WTC11 (cell line): ENCODE data around the gene ATG2A. TPM values are rescaled to one million over a fixed set of nuclear protein-coding genes. Genes with fewer than 3 reads are reported as not detected.

Source experiments
- ATAC-seq: fragments of 200-7000 bp; cut with Tn5 transposase; 2 replicates; pipeline ENCODE4 v1.10.0; 2021; ENCODE audit warnings: mild to moderate bottlenecking, moderate library complexity
- CTCF ChIA-PET: fragments of 300-600 bp; sonication (Branson Sonifier 250); formaldehyde crosslinking; loops from one replicate; lab custom pipeline; 2021; ENCODE audit warnings: antibody characterized with exemption; lab: Charles Lee
- POLR2A ChIA-PET: fragments of 350-600 bp; sonication (Branson Sonifier 250); formaldehyde crosslinking; loops from one replicate; lab custom pipeline; 2021; ENCODE audit warnings: antibody characterized with exemption; lab: Charles Lee
- DNase-seq: peaks from one replicate; pipeline ENCODE4 v3.0.0; 2021; ENCODE audit warnings: low spot score
- H3K27ac Mint-ChIP-seq: 2 replicates; pipeline ENCODE4 v1.8.0; 2021; ENCODE audit warnings: mixed read lengths
- H3K27me3 Mint-ChIP-seq: 2 replicates; pipeline ENCODE4 v1.8.0; 2021; ENCODE audit warnings: low read depth, mild to moderate bottlenecking, moderate library complexity, mixed read lengths
- H3K36me3 Mint-ChIP-seq: 2 replicates; pipeline ENCODE4 v1.8.0; 2021; ENCODE audit warnings: mixed read lengths
- H3K4me1 Mint-ChIP-seq: 2 replicates; pipeline ENCODE4 v1.8.0; 2022; ENCODE audit warnings: mixed read lengths
- H3K4me3 Mint-ChIP-seq: 2 replicates; pipeline ENCODE4 v1.8.0; 2021; ENCODE audit warnings: mild to moderate bottlenecking, moderate library complexity, mixed read lengths
- H3K9me3 Mint-ChIP-seq: 2 replicates; pipeline ENCODE4 v1.8.0; 2021; ENCODE audit warnings: mixed read lengths
- CBFB ChIP-seq: sonication (generic); formaldehyde crosslinking; IDR thresholded peaks from 2 replicates; pipeline ENCODE4 v1.8.1; 2022; ENCODE audit warnings: mild to moderate bottlenecking, low read depth, missing genetic modification reagents
- EMX1 ChIP-seq: fragments of 250-450 bp; sonication (Bioruptor Pico); IDR thresholded peaks from 2 replicates; pipeline ENCODE4 v1.8.0; 2021; ENCODE audit warnings: mild to moderate bottlenecking
- ETV6 ChIP-seq: sonication (generic); formaldehyde crosslinking; IDR thresholded peaks from 2 replicates; pipeline ENCODE4 v1.8.1; 2022; ENCODE audit warnings: mild to moderate bottlenecking, missing genetic modification reagents
- GRHL2 ChIP-seq: fragments of 250-450 bp; sonication (Bioruptor Pico); IDR thresholded peaks from 2 replicates; pipeline ENCODE4 v1.8.0; 2022; ENCODE audit warnings: mild to moderate bottlenecking, moderate library complexity; ENCODE audit not compliant: insufficient replicate concordance, severe bottlenecking
- KAT7 ChIP-seq: sonication (generic); formaldehyde crosslinking; IDR thresholded peaks from 2 replicates; pipeline ENCODE4 v1.8.1; 2023; ENCODE audit warnings: missing genetic modification reagents, mild to moderate bottlenecking, borderline replicate concordance
- PRDM15 ChIP-seq: sonication (generic); formaldehyde crosslinking; IDR thresholded peaks from 2 replicates; pipeline ENCODE4 v1.8.0; 2022; ENCODE audit warnings: missing genetic modification reagents
- ZBTB21 ChIP-seq: sonication (generic); formaldehyde crosslinking; IDR thresholded peaks from 2 replicates; pipeline ENCODE4 v1.8.1; 2023; ENCODE audit warnings: mild to moderate bottlenecking, missing genetic modification reagents, borderline replicate concordance
- ZNF121 ChIP-seq: sonication (generic); formaldehyde crosslinking; IDR thresholded peaks from 2 replicates; pipeline ENCODE4 v1.8.0; 2023; ENCODE audit warnings: missing genetic modification reagents
- ZNF232 ChIP-seq: sonication (generic); formaldehyde crosslinking; IDR thresholded peaks from 2 replicates; pipeline ENCODE4 v1.8.0; 2022; ENCODE audit warnings: mild to moderate bottlenecking, missing genetic modification reagents
- ZNF281 ChIP-seq: sonication (generic); formaldehyde crosslinking; IDR thresholded peaks from 2 replicates; pipeline ENCODE4 v1.8.0; 2023; ENCODE audit warnings: mild to moderate bottlenecking, missing genetic modification reagents
- total RNA-seq: library from RNA; stranded (reverse); gene quantifications from 3 replicates; pipeline ENCODE4 v1.2.3, GENCODE V29; 2021
- TF ChIP-seq, protein P1 (sequence below): fragments of 200-600 bp; IDR thresholded peaks from 2 replicates; pipeline ENCODE4 v1.8.0; 2022; ENCODE audit warnings: antibody characterized with exemption
- TF ChIP-seq, protein P2 (sequence below): sonication (generic); formaldehyde crosslinking; IDR thresholded peaks from 2 replicates; pipeline ENCODE4 v1.8.0; 2022; ENCODE audit warnings: mild to moderate bottlenecking, missing genetic modification reagents
- TF ChIP-seq, protein P3 (sequence below): fragments of 250-450 bp; sonication (Bioruptor Pico); IDR thresholded peaks from 2 replicates; pipeline ENCODE4 v1.9.0; 2021; ENCODE audit warnings: mild to moderate bottlenecking
- TF ChIP-seq, protein P4 (sequence below): sonication (generic); formaldehyde crosslinking; IDR thresholded peaks from 2 replicates; pipeline ENCODE4 v1.8.0; 2023; ENCODE audit warnings: missing genetic modification reagents, mild to moderate bottlenecking, borderline replicate concordance

The ATG2A gene
- total RNA-seq, 1 experiment from 2014 or later, result 31.4 TPM

DNA sequence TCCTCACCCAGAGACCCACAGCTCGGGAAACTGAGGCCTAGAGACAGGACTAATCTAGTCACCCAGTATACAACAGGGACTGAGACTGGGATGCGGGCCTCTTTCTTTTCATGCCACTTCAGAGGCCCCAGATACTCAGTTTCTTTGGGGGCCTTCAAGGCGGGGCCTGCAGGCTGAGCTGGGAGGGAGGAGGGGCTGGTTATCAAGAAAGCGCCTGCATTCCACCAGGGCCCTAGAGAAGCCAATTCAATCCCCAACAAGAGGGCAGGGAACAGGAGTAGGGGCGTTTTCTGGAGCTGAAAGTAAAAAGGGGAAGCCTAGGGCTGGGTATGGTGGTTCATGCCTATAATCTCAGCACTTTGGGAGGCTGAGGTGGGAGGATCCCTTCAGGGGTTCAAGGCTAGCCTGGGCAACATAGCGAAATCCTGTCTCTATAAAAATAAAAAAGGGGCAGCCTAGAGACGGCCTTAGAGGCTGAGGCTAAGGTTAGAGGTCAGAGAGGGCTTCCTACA is 1.6 kb downstream of the ATG2A start (continued):
- no peak for TF ChIP-seq ZNF281
- TF ChIP-seq ETV6 (CRISPR knock-in tag), result no peak
- TF ChIP-seq EMX1 (CRISPR knock-in tag), result no peak
- TF ChIP-seq, protein P1, sequence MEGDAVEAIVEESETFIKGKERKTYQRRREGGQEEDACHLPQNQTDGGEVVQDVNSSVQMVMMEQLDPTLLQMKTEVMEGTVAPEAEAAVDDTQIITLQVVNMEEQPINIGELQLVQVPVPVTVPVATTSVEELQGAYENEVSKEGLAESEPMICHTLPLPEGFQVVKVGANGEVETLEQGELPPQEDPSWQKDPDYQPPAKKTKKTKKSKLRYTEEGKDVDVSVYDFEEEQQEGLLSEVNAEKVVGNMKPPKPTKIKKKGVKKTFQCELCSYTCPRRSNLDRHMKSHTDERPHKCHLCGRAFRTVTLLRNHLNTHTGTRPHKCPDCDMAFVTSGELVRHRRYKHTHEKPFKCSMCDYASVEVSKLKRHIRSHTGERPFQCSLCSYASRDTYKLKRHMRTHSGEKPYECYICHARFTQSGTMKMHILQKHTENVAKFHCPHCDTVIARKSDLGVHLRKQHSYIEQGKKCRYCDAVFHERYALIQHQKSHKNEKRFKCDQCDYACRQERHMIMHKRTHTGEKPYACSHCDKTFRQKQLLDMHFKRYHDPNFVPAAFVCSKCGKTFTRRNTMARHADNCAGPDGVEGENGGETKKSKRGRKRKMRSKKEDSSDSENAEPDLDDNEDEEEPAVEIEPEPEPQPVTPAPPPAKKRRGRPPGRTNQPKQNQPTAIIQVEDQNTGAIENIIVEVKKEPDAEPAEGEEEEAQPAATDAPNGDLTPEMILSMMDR, result no peak
- TF ChIP-seq ZNF232 (CRISPR knock-in tag), result no peak
- TF ChIP-seq ZBTB21 (CRISPR knock-in tag), result no peak
- TF ChIP-seq CBFB, result no peak
- no peak for TF ChIP-seq GRHL2 (CRISPR knock-in tag)
- TF ChIP-seq, protein P2, sequence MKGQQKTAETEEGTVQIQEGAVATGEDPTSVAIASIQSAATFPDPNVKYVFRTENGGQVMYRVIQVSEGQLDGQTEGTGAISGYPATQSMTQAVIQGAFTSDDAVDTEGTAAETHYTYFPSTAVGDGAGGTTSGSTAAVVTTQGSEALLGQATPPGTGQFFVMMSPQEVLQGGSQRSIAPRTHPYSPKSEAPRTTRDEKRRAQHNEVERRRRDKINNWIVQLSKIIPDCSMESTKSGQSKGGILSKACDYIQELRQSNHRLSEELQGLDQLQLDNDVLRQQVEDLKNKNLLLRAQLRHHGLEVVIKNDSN (CRISPR knock-in tag), result no peak
- TF ChIP-seq, protein P3, sequence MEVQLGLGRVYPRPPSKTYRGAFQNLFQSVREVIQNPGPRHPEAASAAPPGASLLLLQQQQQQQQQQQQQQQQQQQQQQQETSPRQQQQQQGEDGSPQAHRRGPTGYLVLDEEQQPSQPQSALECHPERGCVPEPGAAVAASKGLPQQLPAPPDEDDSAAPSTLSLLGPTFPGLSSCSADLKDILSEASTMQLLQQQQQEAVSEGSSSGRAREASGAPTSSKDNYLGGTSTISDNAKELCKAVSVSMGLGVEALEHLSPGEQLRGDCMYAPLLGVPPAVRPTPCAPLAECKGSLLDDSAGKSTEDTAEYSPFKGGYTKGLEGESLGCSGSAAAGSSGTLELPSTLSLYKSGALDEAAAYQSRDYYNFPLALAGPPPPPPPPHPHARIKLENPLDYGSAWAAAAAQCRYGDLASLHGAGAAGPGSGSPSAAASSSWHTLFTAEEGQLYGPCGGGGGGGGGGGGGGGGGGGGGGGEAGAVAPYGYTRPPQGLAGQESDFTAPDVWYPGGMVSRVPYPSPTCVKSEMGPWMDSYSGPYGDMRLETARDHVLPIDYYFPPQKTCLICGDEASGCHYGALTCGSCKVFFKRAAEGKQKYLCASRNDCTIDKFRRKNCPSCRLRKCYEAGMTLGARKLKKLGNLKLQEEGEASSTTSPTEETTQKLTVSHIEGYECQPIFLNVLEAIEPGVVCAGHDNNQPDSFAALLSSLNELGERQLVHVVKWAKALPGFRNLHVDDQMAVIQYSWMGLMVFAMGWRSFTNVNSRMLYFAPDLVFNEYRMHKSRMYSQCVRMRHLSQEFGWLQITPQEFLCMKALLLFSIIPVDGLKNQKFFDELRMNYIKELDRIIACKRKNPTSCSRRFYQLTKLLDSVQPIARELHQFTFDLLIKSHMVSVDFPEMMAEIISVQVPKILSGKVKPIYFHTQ (CRISPR knock-in tag), result no peak
- TF ChIP-seq ZNF121 (CRISPR knock-in tag), result no peak
- TF ChIP-seq, all 79 proteins: peak for 0

GRCh38 chr11:64914123-64914522 is 2.9 kb downstream of the ATG2A start:
- H3K4me3 Mint-ChIP-seq, result no peak overlapping the region
- ATAC-seq (no peak), DNase-seq (no peak)
- H3K27me3 Mint-ChIP-seq, result no peaks in the 10 kb centered on the region
- H3K9me3 Mint-ChIP-seq, result no peaks in the 10 kb centered on the region
- H3K36me3 Mint-ChIP-seq, result peaks cover 5% of the 10 kb centered on the region; the same call in 1 of the 2 replicates
- POLR2A ChIA-PET, result no interaction called here
- TF ChIP-seq PRDM15 (CRISPR knock-in tag), result no peak
- no peak for TF ChIP-seq KAT7 (CRISPR knock-in tag)
- TF ChIP-seq, protein P4, sequence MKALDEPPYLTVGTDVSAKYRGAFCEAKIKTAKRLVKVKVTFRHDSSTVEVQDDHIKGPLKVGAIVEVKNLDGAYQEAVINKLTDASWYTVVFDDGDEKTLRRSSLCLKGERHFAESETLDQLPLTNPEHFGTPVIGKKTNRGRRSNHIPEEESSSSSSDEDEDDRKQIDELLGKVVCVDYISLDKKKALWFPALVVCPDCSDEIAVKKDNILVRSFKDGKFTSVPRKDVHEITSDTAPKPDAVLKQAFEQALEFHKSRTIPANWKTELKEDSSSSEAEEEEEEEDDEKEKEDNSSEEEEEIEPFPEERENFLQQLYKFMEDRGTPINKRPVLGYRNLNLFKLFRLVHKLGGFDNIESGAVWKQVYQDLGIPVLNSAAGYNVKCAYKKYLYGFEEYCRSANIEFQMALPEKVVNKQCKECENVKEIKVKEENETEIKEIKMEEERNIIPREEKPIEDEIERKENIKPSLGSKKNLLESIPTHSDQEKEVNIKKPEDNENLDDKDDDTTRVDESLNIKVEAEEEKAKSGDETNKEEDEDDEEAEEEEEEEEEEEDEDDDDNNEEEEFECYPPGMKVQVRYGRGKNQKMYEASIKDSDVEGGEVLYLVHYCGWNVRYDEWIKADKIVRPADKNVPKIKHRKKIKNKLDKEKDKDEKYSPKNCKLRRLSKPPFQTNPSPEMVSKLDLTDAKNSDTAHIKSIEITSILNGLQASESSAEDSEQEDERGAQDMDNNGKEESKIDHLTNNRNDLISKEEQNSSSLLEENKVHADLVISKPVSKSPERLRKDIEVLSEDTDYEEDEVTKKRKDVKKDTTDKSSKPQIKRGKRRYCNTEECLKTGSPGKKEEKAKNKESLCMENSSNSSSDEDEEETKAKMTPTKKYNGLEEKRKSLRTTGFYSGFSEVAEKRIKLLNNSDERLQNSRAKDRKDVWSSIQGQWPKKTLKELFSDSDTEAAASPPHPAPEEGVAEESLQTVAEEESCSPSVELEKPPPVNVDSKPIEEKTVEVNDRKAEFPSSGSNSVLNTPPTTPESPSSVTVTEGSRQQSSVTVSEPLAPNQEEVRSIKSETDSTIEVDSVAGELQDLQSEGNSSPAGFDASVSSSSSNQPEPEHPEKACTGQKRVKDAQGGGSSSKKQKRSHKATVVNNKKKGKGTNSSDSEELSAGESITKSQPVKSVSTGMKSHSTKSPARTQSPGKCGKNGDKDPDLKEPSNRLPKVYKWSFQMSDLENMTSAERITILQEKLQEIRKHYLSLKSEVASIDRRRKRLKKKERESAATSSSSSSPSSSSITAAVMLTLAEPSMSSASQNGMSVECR (CRISPR knock-in tag), result no peak
- TF ChIP-seq, all 79 proteins: peak for 0
- CTCF ChIA-PET, result no interaction called here
- peaks cover 13% of the 10 kb centered on the region for H3K4me1 Mint-ChIP-seq
- H3K27ac Mint-ChIP-seq, result no peak overlapping the region
